HepG2 (cell line): ENCODE results near the gene HAX1. TPM values are rescaled to one million over a fixed set of nuclear protein-coding genes. Genes with fewer than 3 reads are reported as not detected.
A peak's percentile ranks its signal among the peaks of the same experiment; 100 is the strongest.

Source experiments
- BHLHE40 ChIP-seq: IDR thresholded peaks from 2 replicates; pipeline ENCODE4 v1.6.1; 2011; ENCODE audit warnings: low read length, improper control_type of control experiment
- CEBPG ChIP-seq: IDR thresholded peaks from 2 replicates; pipeline ENCODE4 v1.6.1; 2016
- CREB1 ChIP-seq, 2 experiments: fragments of 450-650 bp in 1 of 2; IDR thresholded peaks; 2 replicates each; pipeline ENCODE4 v1.6.1; 2016 to 2017; ENCODE audit warnings: control low read depth in 1 of 2, mild to moderate bottlenecking in 1 of 2, missing compliant biosample characterization in 1 of 2, missing genetic modification characterization in 1 of 2
- DBP ChIP-seq: sonication (generic); formaldehyde crosslinking; IDR thresholded peaks from 2 replicates; pipeline ENCODE4 v1.4.0; 2020; ENCODE audit warnings: missing genetic modification reagents; ENCODE audit errors: not compliant biosample characterization
- DPF2 ChIP-seq: sonication (generic); formaldehyde crosslinking; IDR thresholded peaks from 2 replicates; pipeline ENCODE4 v1.4.0; 2020; ENCODE audit warnings: mild to moderate bottlenecking, low read depth, missing genetic modification reagents, borderline replicate concordance
- ELF3 ChIP-seq: IDR thresholded peaks from 2 replicates; pipeline ENCODE4 v1.6.1; 2016; ENCODE audit warnings: missing genetic modification reagents, missing compliant biosample characterization
- ERF ChIP-seq: IDR thresholded peaks from 2 replicates; pipeline ENCODE4 v1.6.1; 2018; ENCODE audit warnings: missing biosample characterization, missing genetic modification reagents
- HOXA3 ChIP-seq: sonication (generic); formaldehyde crosslinking; IDR thresholded peaks from 2 replicates; pipeline ENCODE4 v1.5.0; 2020; ENCODE audit warnings: missing genetic modification reagents
- MAFF ChIP-seq: IDR thresholded peaks from 2 replicates; pipeline ENCODE4 v1.6.1; 2011; ENCODE audit warnings: low read depth, low read length, improper control_type of control experiment
- MBNL3 ChIP-seq: fragments of 250-450 bp; sonication (Bioruptor Pico); conservative IDR thresholded peaks from 2 replicates; pipeline ENCODE4 v1.8.0; 2022; ENCODE audit warnings: mild to moderate bottlenecking, inconsistent platforms
- MLLT10 ChIP-seq: sonication (generic); formaldehyde crosslinking; IDR thresholded peaks from 2 replicates; pipeline ENCODE4 v1.4.0; 2020; ENCODE audit warnings: missing genetic modification reagents
- NFE2 ChIP-seq: sonication (generic); formaldehyde crosslinking; IDR thresholded peaks from 2 replicates; pipeline ENCODE4 v1.4.0; 2020; ENCODE audit warnings: missing genetic modification reagents
- POLR2AphosphoS5 ChIP-seq: IDR thresholded peaks from 2 replicates; pipeline ENCODE4 v1.6.1; 2012; ENCODE audit warnings: low read depth, low read length
- RFX1 ChIP-seq: fragments of 450-650 bp; IDR thresholded peaks from 2 replicates; pipeline ENCODE4 v1.6.1; 2017
- SALL2 ChIP-seq: sonication (generic); formaldehyde crosslinking; IDR thresholded peaks from 2 replicates; pipeline ENCODE4 v1.8.1; 2023; ENCODE audit warnings: mild to moderate bottlenecking, missing genetic modification reagents, inconsistent platforms
- U2AF1 ChIP-seq: fragments of 200-400 bp; formaldehyde crosslinking; optimal IDR thresholded peaks from 2 replicates; pipeline ENCODE3; 2017; ENCODE audit warnings: mild to moderate bottlenecking, low read depth, low read length
- ZGPAT ChIP-seq: IDR thresholded peaks from 2 replicates; pipeline ENCODE4 v1.6.1; 2016; ENCODE audit warnings: mild to moderate bottlenecking
- ZNF24 ChIP-seq: fragments of 450-650 bp; IDR thresholded peaks from 2 replicates; pipeline ENCODE4 v1.6.1; 2017; ENCODE audit warnings: antibody characterized with exemption, mild to moderate bottlenecking
- ZNF615 ChIP-seq: sonication (generic); formaldehyde crosslinking; IDR thresholded peaks from 2 replicates; pipeline ENCODE4 v1.5.0; 2020; ENCODE audit warnings: mild to moderate bottlenecking, missing genetic modification reagents, borderline replicate concordance
- ZNF644 ChIP-seq: IDR thresholded peaks from 2 replicates; pipeline ENCODE4 v1.6.1; 2016; ENCODE audit warnings: low read depth
- ZNF792 ChIP-seq: IDR thresholded peaks from 2 replicates; pipeline ENCODE4 v1.6.1; 2016
- ZNF850 ChIP-seq: sonication (generic); formaldehyde crosslinking; conservative IDR thresholded peaks from 2 replicates; pipeline ENCODE4 v1.9.0; 2021; ENCODE audit warnings: mild to moderate bottlenecking, missing genetic modification reagents
- polyA plus RNA-seq, 8 experiments: library from polyadenylated mRNA; depleted of rRNA in 3 of 8; stranded (reverse) in 7 of 8; unstranded in 1 of 8; fragments of >200 nt; fragmentation: Illumina TruSeq in 4 of 8; extraction: Trizol in 4 of 8; gene quantifications; 2 replicates each; pipeline versions ENCODE4 v1.2.1 to v1.2.3, GENCODE V29; 2011 to 2016; ENCODE audit warnings: low read depth in 4 of 8, missing spikeins in 1 of 8, mixed read lengths in 1 of 8; ENCODE audit not compliant: insufficient read depth in 1 of 8
- total RNA-seq, 5 experiments: library from RNA; depleted of rRNA; stranded (reverse); fragments of >200 nt; fragmentation: Illumina TruSeq; extraction: Trizol; gene quantifications; 2 replicates each; pipeline ENCODE4 v1.2.3, GENCODE V29; 2016; ENCODE audit warnings: low read depth in 1 of 5
- TF ChIP-seq, protein P1 (sequence below), 2 experiments: sonication (generic) in 1 of 2; formaldehyde crosslinking in 1 of 2; IDR thresholded peaks; 2 replicates each; pipeline versions ENCODE4 v1.6.1 to v1.9.0; 2014 to 2022; ENCODE audit warnings: antibody characterized with exemption in 1 of 2, borderline replicate concordance in 1 of 2, inconsistent platforms in 1 of 2, low read depth in 1 of 2, missing genetic modification reagents in 1 of 2

HAX1 gene
- total and polyA plus RNA-seq, 2 of the 13 experiments (the other 11 are each of a cell fraction or from before 2014, with no cell fraction given), result 89.2 to 128 TPM

DNA sequence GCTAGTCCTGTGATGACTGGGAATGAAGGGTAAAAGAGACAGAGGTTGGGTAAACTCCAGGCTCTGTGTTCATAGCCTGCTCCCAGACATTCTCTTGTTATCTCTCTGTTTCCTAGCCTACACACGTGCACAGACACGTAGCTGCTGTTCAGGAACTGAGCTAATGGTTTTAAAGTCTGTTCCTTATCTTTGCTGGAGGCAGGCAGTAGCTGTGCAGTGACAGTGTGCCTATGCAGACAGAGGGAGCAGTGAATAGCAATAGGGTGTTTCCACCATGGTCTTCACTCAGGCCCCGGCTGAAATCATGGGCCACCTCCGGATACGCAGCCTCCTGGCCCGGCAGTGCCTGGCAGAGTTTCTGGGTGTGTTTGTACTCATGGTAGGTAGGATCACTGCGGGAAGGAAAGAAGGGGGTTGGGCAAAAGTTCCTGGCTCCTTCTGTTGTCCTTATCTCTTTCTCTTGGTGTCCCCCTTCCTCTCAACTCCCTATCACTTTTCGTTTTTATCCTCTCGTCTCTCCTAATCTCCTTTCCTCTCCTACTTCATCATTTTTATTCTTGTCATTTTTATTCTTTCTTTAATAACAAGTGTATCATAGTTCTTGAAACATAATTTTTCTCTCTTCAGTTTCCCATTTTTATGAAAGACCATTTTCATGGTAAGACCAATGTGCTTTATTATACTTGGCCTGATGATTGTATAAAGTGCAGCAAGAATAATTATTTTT, 48.6 kb downstream of the HAX1 start, which contains the start of gene AQP10 (continued):
- TF ChIP-seq ERF (CRISPR knock-in tag) (peak; percentile 38; the same call in 1 of the 2 replicates), ZGPAT (CRISPR knock-in tag) (peak; percentile 31; the same call in 1 of the 2 replicates), ELF3 (peak; percentile 56; the same call in 1 of the 2 replicates), ZNF644 (CRISPR knock-in tag) (no peak), DPF2 (CRISPR knock-in tag) (no peak), ZNF850 (CRISPR knock-in tag) (no peak), U2AF1 (no peak), MLLT10 (CRISPR knock-in tag) (no peak), NFE2 (CRISPR knock-in tag) (no peak), ZNF24 (no peak), RFX1 (no peak), ZNF615 (CRISPR knock-in tag) (no peak), BHLHE40 (peak; percentile 81), MAFF (no peak), MBNL3 (CRISPR knock-in tag) (no peak), POLR2AphosphoS5 (no peak), HOXA3 (CRISPR knock-in tag) (peak; percentile 34; the same call in 1 of the 2 replicates), CEBPG (CRISPR knock-in tag) (0 out of 2 replicates have a peak, but pooled peaks have one; percentile 13), ZNF792 (CRISPR knock-in tag) (0 out of 2 replicates have a peak, but pooled peaks have one; percentile 31), CREB1 (IDR thresholded peaks at IDR 0.05) (no peak), CREB1 (CRISPR knock-in tag; IDR thresholded peaks at IDR 0.05) (no peak), DBP (CRISPR knock-in tag) (no peak), SALL2 (CRISPR knock-in tag) (no peak)
- TF ChIP-seq, protein P1, sequence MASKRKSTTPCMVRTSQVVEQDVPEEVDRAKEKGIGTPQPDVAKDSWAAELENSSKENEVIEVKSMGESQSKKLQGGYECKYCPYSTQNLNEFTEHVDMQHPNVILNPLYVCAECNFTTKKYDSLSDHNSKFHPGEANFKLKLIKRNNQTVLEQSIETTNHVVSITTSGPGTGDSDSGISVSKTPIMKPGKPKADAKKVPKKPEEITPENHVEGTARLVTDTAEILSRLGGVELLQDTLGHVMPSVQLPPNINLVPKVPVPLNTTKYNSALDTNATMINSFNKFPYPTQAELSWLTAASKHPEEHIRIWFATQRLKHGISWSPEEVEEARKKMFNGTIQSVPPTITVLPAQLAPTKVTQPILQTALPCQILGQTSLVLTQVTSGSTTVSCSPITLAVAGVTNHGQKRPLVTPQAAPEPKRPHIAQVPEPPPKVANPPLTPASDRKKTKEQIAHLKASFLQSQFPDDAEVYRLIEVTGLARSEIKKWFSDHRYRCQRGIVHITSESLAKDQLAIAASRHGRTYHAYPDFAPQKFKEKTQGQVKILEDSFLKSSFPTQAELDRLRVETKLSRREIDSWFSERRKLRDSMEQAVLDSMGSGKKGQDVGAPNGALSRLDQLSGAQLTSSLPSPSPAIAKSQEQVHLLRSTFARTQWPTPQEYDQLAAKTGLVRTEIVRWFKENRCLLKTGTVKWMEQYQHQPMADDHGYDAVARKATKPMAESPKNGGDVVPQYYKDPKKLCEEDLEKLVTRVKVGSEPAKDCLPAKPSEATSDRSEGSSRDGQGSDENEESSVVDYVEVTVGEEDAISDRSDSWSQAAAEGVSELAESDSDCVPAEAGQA (IDR thresholded peaks at IDR 0.05; ENCODE audit: low read depth), result no peak
- TF ChIP-seq, protein P1 (CRISPR knock-in tag; IDR thresholded peaks at IDR 0.05; ENCODE audit: borderline replicate concordance), result no peak
